ENCODE data around the gene REPS2. TPM values are rescaled to one million over a fixed set of nuclear protein-coding genes. Genes with fewer than 3 reads are reported as not detected.
A peak's percentile ranks its signal among the peaks of the same experiment; 100 is the strongest.

The REPS2 gene
- total RNA-seq, 1 donor from 2014 or later = 1.2 TPM

GRCh38 chrX:17082831-17083230 lies 136.4 kb downstream of the REPS2 start:
- Histone ChIP-seq H3K27me3 (ENCODE audit: insufficient read depth, low read length) (no peaks in the 10 kb centered on the region), H4K20me1 (ENCODE audit: insufficient read depth, low read length) (no peaks in the 10 kb centered on the region), H3K36me3 (ENCODE audit: insufficient read depth, low read length) (no peaks in the 10 kb centered on the region), H3K4me1 (ENCODE audit: insufficient read depth, low read length) (peaks cover 9% of the 10 kb centered on the region), H3K4me2 (ENCODE audit: low read length) (no peak overlapping the region), H3K4me3 (ENCODE audit: insufficient read depth, low read depth, low read length) (no peak overlapping the region), H2AFZ (ENCODE audit: low read depth, low read length) (no peak overlapping the region), H3K9ac (ENCODE audit: low read length) (no peak overlapping the region), H3K9me3 (ENCODE audit: insufficient read depth, low read depth, low read length) (no peaks in the 10 kb centered on the region), H3K27ac (ENCODE audit: low read depth, low read length) (no peak overlapping the region), H3K79me2 (ENCODE audit: insufficient read depth, low read length) (no peaks in the 10 kb centered on the region)
- TF ChIP-seq, protein P1, sequence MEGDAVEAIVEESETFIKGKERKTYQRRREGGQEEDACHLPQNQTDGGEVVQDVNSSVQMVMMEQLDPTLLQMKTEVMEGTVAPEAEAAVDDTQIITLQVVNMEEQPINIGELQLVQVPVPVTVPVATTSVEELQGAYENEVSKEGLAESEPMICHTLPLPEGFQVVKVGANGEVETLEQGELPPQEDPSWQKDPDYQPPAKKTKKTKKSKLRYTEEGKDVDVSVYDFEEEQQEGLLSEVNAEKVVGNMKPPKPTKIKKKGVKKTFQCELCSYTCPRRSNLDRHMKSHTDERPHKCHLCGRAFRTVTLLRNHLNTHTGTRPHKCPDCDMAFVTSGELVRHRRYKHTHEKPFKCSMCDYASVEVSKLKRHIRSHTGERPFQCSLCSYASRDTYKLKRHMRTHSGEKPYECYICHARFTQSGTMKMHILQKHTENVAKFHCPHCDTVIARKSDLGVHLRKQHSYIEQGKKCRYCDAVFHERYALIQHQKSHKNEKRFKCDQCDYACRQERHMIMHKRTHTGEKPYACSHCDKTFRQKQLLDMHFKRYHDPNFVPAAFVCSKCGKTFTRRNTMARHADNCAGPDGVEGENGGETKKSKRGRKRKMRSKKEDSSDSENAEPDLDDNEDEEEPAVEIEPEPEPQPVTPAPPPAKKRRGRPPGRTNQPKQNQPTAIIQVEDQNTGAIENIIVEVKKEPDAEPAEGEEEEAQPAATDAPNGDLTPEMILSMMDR (IDR thresholded peaks at IDR 0.05; ENCODE audit: insufficient read depth, low read depth, low read length) = peak; percentile 9
- TF ChIP-seq EZH2 (IDR thresholded peaks at IDR 0.05; ENCODE audit: insufficient read depth, low read length) = no peak
- H3K4me3 Mint-ChIP-seq (ENCODE audit: unreplicated experiment) = no peak overlapping the region
- H3K4me1 Mint-ChIP-seq (ENCODE audit: low read depth, unreplicated experiment) = peaks cover 7% of the 10 kb centered on the region
- FAIRE-seq (peak; percentile 95), DNase-seq (ENCODE audit: low read depth) (no peak)
- no peak overlapping the region for H3K27ac Mint-ChIP-seq (ENCODE audit: unreplicated experiment)
- H3K36me3 Mint-ChIP-seq (ENCODE audit: low read depth, unreplicated experiment) = no peaks in the 10 kb centered on the region
- H3K9me3 Mint-ChIP-seq (ENCODE audit: unreplicated experiment) = no peaks in the 10 kb centered on the region
- peaks cover 4% of the 10 kb centered on the region for H3K27me3 Mint-ChIP-seq (ENCODE audit: low read depth, unreplicated experiment)

DNA sequence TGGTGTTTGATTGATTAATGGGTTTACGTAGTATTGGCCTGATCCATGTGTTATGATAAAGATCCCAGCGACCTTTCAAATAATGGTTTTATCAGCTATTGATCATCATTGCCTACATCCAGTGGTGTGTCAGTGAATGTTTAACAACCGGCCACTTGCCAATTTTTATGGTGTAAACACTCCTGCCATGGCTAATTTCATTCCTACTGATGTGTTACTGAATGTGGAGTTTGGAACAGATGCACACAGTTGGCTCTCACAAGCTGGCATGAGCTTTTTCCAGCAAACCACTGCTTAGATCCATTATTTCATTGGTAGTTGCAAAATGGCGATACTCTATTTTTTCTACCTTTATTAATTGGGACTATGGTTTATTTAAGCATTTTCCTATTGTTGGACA lies 139.9 kb downstream of the REPS2 start:
- H3K27ac ChIP-seq (ENCODE audit: low read depth, low read length) = no peak overlapping the region
- no peak overlapping the region for H3K4me3 ChIP-seq (ENCODE audit: insufficient read depth, low read depth, low read length)
- H3K36me3 Mint-ChIP-seq (ENCODE audit: low read depth, unreplicated experiment) = peaks cover 1% of the 10 kb centered on the region
- no peaks in the 10 kb centered on the region for H3K4me1 Mint-ChIP-seq (ENCODE audit: low read depth, unreplicated experiment)
- H3K36me3 ChIP-seq (ENCODE audit: insufficient read depth, low read length) = no peaks in the 10 kb centered on the region
- no peak overlapping the region for H3K9ac ChIP-seq (ENCODE audit: low read length)
- no peaks in the 10 kb centered on the region for H3K27me3 Mint-ChIP-seq (ENCODE audit: low read depth, unreplicated experiment)
- no peak overlapping the region for H2AFZ ChIP-seq (ENCODE audit: low read depth, low read length)
- no peaks in the 10 kb centered on the region for H3K4me1 ChIP-seq (ENCODE audit: insufficient read depth, low read length)
- H3K4me3 Mint-ChIP-seq (ENCODE audit: unreplicated experiment) = no peak overlapping the region
- no peak overlapping the region for H3K4me2 ChIP-seq (ENCODE audit: low read length)
- no peaks in the 10 kb centered on the region for H3K9me3 ChIP-seq (ENCODE audit: insufficient read depth, low read depth, low read length)
- H4K20me1 ChIP-seq (ENCODE audit: insufficient read depth, low read length) = no peaks in the 10 kb centered on the region
- DNase-seq (ENCODE audit: low read depth) = no peak
- no peaks in the 10 kb centered on the region for H3K79me2 ChIP-seq (ENCODE audit: insufficient read depth, low read length)
- peak; percentile 84 for FAIRE-seq
- H3K27ac Mint-ChIP-seq (ENCODE audit: unreplicated experiment) = no peak overlapping the region
- TF ChIP-seq EZH2 (IDR thresholded peaks at IDR 0.05; ENCODE audit: insufficient read depth, low read length) = no peak
- TF ChIP-seq, protein P1 (IDR thresholded peaks at IDR 0.05; ENCODE audit: insufficient read depth, low read depth, low read length) = no peak
- H3K27me3 ChIP-seq (ENCODE audit: insufficient read depth, low read length) = no peaks in the 10 kb centered on the region
- no peaks in the 10 kb centered on the region for H3K9me3 Mint-ChIP-seq (ENCODE audit: unreplicated experiment)

DNA sequence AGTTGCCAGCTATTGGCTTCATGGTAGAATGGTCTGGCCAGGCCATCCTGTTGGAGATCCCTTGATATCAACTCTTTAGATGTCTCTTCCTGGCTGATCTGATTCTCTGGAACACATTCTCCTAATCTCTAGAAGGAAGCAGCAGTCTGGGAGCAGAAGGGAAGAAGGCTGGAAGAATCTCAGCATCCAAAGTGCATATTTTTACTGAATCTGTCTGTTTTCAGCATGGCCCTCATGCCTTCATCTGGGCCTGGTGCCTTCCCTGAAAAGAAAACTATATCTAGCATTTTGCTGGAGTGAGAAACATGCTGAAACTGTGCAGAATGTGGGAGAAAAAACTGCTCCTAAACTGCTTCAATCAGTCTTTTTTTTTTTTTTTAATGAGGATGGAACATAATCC lies 148.7 kb downstream of the REPS2 start:
- H3K27ac Mint-ChIP-seq (ENCODE audit: unreplicated experiment) = no peak overlapping the region
- H2AFZ ChIP-seq (ENCODE audit: low read depth, low read length) = no peak overlapping the region
- no peaks in the 10 kb centered on the region for H3K9me3 ChIP-seq (ENCODE audit: insufficient read depth, low read depth, low read length)
- H3K27me3 Mint-ChIP-seq (ENCODE audit: low read depth, unreplicated experiment) = peaks cover 3% of the 10 kb centered on the region
- peak; percentile 17 for FAIRE-seq
- no peak overlapping the region for H3K4me2 ChIP-seq (ENCODE audit: low read length)
- H3K9ac ChIP-seq (ENCODE audit: low read length) = no peak overlapping the region
- H4K20me1 ChIP-seq (ENCODE audit: insufficient read depth, low read length) = no peaks in the 10 kb centered on the region
- H3K4me1 Mint-ChIP-seq (ENCODE audit: low read depth, unreplicated experiment) = no peaks in the 10 kb centered on the region
- no peak overlapping the region for H3K4me3 Mint-ChIP-seq (ENCODE audit: unreplicated experiment)
- no peaks in the 10 kb centered on the region for H3K9me3 Mint-ChIP-seq (ENCODE audit: unreplicated experiment)
- no peak overlapping the region for H3K4me3 ChIP-seq (ENCODE audit: insufficient read depth, low read depth, low read length)
- DNase-seq (ENCODE audit: low read depth) = no peak
- H3K36me3 ChIP-seq (ENCODE audit: insufficient read depth, low read length) = no peaks in the 10 kb centered on the region
- TF ChIP-seq, protein P1 (IDR thresholded peaks at IDR 0.05; ENCODE audit: insufficient read depth, low read depth, low read length) = no peak
- TF ChIP-seq EZH2 (IDR thresholded peaks at IDR 0.05; ENCODE audit: insufficient read depth, low read length) = no peak
- no peaks in the 10 kb centered on the region for H3K4me1 ChIP-seq (ENCODE audit: insufficient read depth, low read length)
- no peaks in the 10 kb centered on the region for H3K79me2 ChIP-seq (ENCODE audit: insufficient read depth, low read length)
- H3K36me3 Mint-ChIP-seq (ENCODE audit: low read depth, unreplicated experiment) = no peaks in the 10 kb centered on the region
- H3K27me3 ChIP-seq (ENCODE audit: insufficient read depth, low read length) = no peaks in the 10 kb centered on the region
- H3K27ac ChIP-seq (ENCODE audit: low read depth, low read length) = no peak overlapping the region

Measured in astrocyte (in vitro differentiated cells and primary cell).